A172 (cell line): ENCODE measurements around the gene GPHA2. TPM values are rescaled to one million over a fixed set of nuclear protein-coding genes. Genes with fewer than 3 reads are reported as not detected.
"Not testable (repeated sequence)": the region's sequence is repeated elsewhere in the genome, so short reads cannot be mapped to it uniquely, and the experiment has no call there.

Source experiments
- DNase-seq: peaks from one replicate; pipeline ENCODE4 v3.0.0-alpha.2; 2015; ENCODE audit warnings: low spot score
- total RNA-seq: library from RNA; depleted of rRNA; stranded (reverse); fragments of >200 nt; shearing (Covaris generic); gene quantifications from 2 replicates; pipeline ENCODE4 v1.2.3, GENCODE V29; 2014; rRNA removed

The GPHA2 gene, protein sequence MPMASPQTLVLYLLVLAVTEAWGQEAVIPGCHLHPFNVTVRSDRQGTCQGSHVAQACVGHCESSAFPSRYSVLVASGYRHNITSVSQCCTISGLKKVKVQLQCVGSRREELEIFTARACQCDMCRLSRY
- not detected in 2 replicates for total RNA-seq

GRCh38 chr11:64935359-64936081 lies at the start of gene GPHA2:
Gene GPHA2 (minus strand): TSS chr11:64935893. CDS start chr11:64935460, 433 bp downstream.
- no peak for DNase-seq

DNA sequence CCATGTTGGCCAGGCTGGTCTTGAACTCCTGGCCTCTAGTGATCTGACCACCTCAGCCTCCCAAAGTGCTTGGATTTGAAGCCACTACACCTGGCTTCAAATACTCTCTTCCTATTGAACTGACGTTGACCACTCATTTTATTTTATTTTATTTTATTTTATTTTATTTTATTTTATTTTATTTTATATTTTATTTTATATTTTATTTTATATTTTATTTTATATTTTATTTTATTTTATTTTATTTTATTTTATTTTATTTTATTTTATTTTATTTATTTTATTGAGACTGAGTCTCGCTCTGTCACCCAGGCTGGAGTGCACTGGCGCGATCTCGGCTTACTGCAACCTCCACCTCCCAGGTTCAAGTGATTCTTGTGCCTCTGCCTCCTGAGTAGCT lies 47.6 kb upstream of the GPHA2 start:
- not testable (repeated sequence) for DNase-seq

GRCh38 chr11:64976651-64977050 lies 41.0 kb upstream of the GPHA2 start:
- no peak for DNase-seq

GRCh38 chr11:64974124-64974523 lies 38.4 kb upstream of the GPHA2 start:
- DNase-seq = no peak

DNA sequence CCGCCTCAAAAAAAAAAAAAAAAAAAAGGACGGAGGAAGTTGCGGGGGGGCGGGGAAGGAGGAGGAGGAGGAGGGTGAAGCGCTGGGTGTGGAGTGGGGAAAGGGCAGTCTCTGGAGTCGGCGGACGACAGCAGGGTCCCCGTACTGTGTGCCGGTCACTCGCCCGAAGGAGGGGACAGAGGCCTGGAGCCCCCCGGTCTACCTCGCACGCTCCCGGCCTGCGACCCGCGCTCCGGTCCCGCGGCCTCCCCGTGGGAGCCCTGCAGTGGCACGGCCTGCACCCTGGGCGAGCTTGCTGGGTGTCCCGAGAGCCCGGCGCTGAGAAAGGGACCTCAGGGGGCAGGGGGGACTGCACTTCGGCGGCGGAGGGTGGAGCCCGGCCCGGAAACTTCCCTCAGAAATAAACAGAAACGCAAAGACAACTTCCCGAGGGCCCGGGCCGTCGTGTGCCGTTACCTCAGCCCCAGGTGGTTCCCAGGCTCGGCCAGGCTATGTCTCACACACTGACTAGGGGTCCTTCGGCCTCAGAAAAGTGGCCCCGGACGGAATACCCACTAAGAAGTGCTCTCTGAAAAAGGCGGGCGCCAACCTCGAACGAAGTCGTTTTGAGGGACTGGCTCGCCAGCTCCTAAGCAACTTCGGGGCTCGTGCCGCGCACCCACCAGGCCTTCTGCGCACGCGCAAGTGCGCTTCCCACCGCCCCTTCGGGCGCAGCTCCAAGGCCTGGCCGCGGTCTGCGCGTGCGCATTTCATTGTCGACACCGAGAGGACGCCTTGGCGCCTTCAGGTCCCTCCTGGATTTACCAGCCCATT lies 35.9 kb upstream of the GPHA2 start, which contains the start of gene MAJIN:
Gene MAJIN (minus strand): TSS at position 688 of the 813 bp plus-strand sequence. CDS start 12,703 bp downstream, outside the sequence.
- no peak for DNase-seq

DNA sequence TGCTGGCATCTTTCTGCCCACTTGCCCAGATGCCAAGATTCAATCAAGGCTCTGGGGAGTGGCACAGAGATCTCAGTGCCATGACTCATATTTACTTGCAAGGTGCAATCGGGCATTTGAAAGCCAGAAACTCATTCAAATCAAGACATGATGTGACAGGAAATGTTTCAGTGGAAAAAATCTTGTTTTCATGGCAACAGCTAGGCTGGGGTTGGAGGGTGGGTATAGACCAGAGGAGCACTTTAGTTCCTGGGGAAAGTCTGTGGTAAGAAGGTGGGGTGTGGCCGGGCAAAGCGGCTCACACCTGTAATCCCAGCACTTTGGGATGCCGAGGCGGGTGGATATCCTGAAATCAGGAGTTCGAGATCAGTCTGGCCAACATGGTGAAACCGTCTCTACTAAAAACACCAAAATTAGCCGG lies 35.0 kb upstream of the GPHA2 start:
- peak; percentile 58 for DNase-seq

- DNase-seq = peak; percentile 57
Observed at GRCh38 chr11:64969209-64969608, 33.5 kb upstream of the GPHA2 start.

DNA sequence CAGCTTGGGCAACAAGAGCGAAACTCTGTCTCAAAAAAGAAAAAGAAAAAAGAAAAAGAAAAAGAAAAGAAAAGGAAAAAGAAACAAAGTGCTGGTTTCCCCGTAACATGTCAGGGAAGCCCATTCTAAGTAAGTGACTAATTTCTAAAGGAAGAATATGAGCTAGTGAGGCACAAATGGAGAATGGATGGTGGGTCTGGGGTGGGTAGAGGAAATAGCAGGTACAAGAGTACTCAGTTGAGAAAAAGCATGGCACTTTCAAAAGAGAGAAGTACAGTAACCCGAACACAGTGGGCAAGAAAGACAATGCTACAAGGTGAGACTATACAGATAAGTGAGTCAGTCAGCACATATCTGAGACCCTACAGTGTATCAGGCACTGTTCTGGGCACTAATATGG lies 31.7 kb upstream of the GPHA2 start:
- no peak for DNase-seq

DNA sequence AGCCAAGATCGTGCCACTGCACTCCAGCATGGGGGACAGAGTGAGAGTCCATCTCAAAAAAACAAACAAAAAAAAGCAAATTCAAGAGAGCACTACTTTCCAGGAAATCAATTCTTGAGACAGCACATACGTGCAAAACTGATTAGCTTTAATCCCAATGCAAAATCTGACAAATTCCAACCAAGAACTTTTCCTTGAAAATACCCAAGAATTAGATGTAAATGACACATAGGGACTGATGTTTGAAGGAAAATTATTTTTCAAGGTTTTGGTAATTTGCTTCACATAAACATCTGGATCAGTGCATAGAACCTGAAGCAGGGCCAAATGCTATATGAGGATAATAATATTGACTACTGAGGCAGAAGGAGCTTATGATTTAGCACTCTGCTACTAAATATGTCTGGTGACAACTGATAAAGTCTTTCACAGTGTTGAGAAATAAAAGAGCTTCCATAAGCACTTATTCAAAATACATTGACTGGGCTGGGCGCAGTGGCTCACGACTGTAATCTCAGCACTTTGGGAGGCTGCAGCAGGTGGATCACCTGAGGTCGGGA lies 27.5 kb upstream of the GPHA2 start:
- DNase-seq = no peak

- DNase-seq = no peak
Observed at GRCh38 chr11:64960719-64961118, 25.0 kb upstream of the GPHA2 start.

- no peak for DNase-seq
Observed at GRCh38 chr11:64959498-64959897, 23.8 kb upstream of the GPHA2 start.

DNA sequence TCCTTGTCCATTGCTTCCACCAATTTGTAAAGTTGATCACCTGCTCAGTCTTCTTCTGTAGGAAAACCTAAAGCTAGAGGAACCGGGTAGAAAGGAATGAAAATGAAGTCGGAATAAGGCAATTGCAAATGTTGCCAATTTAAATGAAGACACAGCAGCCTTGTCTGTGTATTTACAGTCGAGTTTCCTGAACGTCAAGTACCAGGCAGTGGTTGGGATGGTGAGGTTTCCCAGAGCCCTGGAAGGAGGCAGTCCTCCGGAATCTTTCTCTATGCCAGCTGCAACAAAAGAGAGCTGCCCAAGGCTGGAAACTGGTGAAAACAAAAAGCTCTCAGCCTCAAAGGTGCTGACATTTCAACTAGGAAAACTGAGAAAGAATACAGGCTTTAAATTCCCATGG lies 18.5 kb upstream of the GPHA2 start:
- no peak for DNase-seq

GRCh38 chr11:64951529-64951928 lies 15.8 kb upstream of the GPHA2 start:
- DNase-seq = no peak

DNA sequence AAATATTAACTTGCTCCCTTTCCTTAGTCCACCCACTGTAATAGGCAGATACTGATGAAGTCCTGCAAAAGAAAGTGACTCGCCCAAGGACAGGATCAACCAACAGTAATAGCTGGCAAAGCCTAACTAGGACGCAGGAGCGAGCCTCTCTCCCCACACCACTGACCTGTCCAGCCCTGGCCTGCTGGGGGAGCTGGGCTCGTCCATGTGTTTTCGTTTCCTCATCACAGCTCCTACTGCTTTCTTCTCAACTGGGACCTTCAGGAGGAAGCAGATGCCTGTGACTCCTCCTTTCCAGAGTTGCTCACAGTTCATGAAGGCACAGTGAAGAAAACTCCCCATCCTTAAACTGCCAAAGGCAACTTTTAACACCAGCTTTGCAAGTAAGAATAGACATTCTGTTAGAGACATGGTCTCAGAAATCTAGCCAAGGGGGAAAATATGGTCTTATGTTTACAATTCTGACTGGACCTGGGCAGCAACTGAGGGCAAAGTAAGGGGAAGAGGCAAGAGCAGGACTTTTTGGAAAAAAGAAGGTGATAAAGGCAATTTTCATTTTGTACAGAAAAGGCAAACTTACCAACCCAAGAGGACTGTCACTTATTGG lies 11.6 kb upstream of the GPHA2 start:
- no peak for DNase-seq

- DNase-seq = no peak
Observed at GRCh38 chr11:64936539-64936938, 846 bp upstream of the GPHA2 start.

DNA sequence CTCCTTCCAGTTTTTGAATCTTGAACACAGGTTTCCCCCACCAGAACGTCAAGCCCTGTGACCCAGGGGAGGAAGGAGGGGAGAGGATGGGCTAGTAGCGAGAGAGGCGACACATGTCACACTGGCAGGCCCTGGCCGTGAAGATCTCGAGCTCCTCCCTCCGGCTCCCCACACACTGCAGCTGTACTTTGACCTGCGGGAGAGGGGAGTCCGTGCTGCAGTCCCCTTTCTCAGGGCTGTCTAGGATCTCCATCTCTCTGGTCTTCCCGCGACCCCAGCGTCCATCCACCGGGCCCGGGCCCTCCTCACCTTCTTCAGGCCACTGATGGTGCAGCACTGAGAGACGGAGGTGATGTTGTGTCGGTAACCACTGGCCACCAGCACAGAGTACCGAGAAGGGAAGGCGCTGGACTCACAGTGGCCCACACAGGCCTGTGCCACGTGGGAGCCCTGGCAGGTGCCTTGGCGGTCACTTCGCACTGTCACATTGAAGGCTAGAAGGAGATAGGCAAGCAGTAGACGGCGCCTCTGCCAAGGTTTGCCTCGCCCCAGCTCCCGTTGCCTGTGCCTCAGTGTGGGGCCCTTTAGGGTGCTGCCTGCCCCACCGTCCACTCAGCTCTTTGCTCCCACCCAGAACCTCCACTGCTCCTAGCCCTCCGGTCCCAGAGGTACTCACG lies 873 bp downstream of the GPHA2 start:
- no peak for DNase-seq

DNA sequence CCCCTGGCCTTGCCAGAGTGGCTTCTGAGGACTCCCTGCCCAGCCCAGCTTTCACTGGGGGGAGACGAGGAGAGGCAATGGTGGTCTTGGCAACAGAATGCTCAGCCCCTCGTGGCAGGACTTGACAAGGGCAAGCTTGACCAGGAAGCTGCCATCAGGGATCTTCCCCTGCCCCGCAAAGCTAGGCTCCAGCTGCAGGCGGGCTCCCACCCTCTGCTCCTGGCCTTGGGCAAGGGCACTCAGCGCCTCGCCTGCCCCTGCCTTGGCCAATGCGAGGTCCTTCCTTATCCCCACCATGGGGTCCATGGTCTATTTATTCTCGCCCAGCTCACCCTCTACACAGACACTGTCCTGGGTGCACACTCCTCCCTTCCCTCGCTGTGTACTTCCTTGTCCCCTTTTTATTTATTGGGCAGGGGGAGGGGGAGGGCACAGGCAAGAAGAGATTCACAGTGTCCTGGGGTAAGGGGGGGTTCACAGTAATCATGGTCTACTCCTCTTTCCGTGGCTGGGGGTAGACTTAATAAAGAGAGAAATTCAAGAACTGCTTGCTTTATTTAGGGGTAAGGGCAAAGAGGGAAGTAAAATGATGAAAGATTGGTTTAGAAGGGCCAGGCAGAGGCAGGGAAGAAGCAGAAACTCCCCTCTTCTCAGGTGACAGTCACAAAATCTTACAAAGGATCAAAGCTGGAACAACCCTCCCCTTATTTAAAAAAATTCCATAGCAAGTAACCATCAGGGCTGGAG lies 1.6 kb downstream of the GPHA2 start:
- no peak for DNase-seq

DNA sequence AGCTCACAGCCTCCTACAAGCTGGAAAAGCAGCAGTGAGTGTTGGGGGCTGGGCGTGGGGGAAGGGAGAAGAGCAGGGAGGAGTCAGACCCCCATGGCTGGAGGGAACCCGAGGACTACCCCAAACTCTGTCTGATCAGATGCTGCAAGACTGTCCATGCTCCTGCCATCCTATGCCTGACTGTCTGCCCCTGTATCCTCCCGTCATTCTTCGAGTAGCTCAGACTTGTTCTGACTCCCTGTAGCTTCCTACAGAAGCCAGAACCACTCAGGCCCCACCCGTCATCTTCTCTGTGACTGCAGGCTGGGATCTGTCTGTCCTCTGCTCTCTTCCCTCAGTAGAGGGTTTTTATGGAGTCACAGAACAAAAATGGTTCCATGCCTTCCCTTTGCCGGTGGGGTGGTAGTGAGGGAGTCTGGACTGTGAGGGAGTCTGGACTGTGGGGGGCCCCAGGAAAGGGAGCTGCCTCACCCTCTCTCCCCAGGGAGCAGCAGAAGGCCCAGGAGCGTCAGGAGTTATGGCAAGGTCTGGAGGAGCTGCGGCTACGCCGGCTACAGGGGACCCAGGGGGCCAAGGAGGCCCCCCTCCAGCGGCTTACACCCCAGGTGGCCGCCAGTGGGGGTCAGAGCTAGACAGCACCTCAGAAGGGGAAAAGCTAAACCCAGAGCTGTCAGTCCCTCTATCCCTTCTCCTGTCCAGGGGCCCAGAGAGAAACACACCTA lies 2.3 kb downstream of the GPHA2 start:
- DNase-seq = no peak

DNA sequence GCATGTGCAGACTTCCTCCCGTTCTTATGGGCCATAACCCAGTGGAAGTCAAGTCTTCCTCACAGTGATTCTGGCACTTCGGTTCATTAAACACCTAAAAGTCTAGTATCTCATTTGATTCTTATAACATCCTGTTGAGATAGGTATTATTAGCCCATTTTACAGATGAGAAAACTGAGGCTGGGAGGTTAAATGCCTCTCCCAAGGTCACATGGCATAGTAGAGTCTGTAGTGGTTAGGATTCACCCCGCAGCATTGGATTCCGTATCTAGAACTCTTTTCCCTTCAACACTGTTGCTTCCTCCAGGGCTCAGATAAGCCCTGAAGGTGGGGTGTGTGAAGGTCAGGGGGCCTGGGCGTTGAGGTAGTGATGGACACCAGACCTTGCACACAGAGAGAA lies 3.4 kb downstream of the GPHA2 start:
- DNase-seq = no peak

GRCh38 chr11:64931290-64931689 lies 4.4 kb downstream of the GPHA2 start:
- DNase-seq = no peak
